LNCAP (cell line): ENCODE measurements around the gene TTC28.

Source experiments
- TF ChIP-seq, protein P1 (sequence below): fragments of 450-650 bp; IDR thresholded peaks from 2 replicates; pipeline ENCODE4 v1.5.1; 2017; ENCODE audit warnings: mild to moderate bottlenecking

TTC28 gene

DNA sequence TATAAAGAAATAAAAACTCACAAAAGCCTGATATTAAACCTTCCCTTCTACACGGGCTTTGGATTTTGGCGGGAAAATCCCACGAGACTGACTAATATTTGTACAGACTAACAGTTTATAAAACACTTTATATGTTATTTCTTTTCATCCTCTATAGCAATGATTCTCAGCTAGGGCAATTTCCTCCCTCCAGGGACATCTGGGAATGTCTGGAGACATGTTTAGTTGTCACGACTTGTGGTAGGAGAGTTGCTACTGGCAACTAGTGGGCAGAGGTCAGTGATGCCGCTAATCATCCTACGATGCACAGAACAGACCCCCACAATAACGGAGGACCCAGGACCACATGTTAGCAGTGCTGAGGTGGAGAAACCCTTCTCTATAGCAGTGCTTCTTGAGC lies 455.8 kb downstream of the TTC28 start:
- TF ChIP-seq, protein P1, sequence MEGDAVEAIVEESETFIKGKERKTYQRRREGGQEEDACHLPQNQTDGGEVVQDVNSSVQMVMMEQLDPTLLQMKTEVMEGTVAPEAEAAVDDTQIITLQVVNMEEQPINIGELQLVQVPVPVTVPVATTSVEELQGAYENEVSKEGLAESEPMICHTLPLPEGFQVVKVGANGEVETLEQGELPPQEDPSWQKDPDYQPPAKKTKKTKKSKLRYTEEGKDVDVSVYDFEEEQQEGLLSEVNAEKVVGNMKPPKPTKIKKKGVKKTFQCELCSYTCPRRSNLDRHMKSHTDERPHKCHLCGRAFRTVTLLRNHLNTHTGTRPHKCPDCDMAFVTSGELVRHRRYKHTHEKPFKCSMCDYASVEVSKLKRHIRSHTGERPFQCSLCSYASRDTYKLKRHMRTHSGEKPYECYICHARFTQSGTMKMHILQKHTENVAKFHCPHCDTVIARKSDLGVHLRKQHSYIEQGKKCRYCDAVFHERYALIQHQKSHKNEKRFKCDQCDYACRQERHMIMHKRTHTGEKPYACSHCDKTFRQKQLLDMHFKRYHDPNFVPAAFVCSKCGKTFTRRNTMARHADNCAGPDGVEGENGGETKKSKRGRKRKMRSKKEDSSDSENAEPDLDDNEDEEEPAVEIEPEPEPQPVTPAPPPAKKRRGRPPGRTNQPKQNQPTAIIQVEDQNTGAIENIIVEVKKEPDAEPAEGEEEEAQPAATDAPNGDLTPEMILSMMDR, result no peak

DNA sequence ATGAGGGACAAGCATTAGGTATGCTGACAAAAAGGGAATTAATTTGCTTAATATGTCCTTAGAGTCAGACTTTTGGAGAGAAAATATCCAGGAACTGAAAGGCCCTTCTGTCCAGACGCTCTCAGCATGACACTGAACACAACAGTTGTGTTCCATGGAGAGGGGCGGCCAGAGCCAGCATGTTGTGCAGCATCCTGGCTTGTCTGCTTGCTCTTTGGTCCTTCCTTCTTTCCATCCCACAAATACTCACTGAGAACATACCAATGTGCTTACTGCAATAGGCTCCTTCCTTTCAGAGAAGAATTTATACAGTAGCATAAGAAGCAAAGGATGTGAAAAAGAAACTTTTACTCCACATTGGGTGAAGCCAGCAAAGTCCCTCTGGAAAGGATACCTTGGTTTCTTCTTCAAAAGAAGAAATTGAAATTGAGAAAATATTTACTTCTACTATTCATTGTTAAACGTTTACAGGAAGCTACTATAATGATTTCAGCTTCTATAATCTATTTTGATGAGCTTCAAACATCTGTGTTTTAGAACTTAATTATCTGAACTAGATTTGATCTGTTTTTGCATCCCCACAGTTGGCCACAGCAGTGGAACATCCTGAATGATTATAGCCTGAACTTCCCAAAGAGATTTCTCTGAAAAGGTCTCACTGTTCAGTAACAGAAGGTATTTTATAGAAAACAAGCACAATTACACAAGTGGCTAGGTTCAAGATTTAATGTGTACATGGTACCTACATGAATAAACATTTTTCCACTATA lies 456.5 kb downstream of the TTC28 start:
- TF ChIP-seq, protein P1, result no peak

DNA sequence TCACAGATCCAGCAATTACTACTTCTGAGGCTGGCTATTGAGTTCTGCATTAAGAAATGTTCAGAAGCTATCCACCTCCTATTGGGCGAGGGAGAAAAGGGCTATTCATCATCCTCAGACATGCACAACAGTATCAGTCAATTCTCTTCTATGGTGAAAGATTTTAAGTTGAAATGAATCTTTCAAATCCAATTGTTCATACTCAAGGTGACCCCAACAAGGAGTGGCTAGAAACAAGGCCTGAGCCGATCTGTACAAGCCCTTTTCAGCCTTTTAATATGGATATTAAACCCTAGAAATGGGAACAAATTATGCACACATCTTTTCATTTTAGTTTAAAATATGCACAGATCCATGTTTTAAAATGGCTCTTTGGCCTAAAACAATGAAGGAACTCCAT lies 457.1 kb downstream of the TTC28 start:
- TF ChIP-seq, protein P1, result no peak

DNA sequence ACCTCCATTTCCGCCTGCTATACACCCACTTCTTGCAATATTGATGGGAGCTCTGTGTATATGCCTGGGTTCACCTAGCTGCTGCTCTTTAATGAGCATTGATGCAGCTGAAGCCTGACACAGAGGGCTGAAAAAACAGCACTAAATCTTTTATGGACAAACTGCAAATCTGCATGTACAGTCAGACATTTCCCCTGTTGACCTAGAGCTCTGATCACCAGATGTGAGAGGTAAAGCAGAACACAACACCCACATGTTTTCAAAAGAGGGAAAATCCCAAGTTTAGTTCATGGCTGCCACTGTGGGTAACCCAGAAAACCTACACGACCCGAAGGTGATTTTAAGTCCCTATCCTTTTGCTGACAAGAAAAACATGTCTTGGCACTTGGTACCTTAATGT lies 457.6 kb downstream of the TTC28 start:
- TF ChIP-seq, protein P1, result no peak

DNA sequence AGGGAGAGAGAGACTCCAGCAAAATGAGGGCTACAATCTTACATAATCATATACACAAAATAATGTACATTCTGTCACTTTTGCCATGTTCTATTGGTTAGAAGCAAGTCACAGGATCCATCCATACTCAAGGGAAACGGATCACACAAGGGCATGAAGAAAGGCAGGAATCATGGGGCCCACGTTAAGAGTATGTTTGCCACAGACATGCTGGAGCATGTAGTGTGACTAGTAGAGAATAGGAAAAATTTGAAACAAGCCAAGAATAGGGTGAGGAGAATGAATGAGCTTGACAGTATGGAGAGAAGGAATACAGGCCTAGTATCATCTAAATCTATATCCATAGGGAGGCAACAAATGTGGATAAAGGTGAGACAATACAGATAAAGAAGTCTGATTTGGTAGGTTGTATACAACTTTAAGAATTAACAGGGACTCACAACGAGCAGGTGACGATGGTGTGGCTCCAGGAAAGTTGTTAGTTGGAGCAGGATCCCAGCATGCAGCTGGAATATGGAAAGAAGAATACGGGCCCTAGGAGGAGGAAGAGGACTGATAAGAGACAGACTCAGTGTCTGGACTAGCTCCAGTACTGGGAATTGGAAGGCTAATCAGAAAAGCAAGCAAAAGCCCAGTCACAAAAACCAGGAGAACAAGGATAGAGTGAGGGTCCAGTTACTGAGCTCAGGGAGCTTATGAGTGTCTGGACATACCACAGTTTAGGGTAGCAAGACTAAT lies 458.8 kb downstream of the TTC28 start:
- TF ChIP-seq, protein P1, result no peak

DNA sequence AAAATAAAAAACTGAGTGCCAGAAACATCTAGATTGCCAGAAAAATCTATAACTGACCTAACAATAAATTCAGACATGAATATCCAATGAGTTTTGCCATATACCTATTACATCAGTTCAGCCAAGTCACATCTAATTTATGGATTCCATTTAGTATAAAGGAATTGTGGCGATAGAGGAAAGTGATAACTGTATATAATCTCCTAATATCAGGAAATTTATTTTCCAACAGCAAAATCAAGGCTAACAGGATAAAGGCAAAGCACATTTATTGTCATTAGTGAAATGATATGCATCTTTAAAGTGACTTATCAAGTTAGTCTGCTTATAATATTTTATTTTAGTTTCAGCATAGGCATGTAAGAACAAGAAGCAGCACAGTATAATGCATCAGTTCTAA lies 462.4 kb downstream of the TTC28 start:
- TF ChIP-seq, protein P1, result no peak

DNA sequence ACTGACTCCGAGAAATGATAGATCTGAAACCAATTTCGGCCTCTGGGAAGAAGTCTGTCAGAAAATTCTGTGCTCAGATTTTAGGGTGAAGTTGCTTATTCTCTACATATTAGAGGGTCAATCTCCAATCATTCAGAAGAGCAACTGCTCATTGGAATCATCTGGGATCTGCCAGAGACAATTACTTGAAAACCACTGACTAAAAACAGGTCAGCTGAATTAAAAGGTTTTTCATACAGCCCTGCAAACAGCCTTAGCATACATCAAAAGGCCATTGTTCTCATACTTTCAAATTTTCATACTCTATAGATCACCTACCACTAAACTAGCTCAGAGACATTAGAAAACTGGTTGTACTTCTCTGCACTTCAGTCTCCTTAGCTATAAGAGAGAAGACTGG lies 470.9 kb downstream of the TTC28 start:
- TF ChIP-seq, protein P1, result no peak
